OCI-M2 (cell line): ENCODE data around the gene DOK6.
"Not testable (repeated sequence)": the region's sequence is repeated elsewhere in the genome, so short reads cannot be mapped to it uniquely, and the experiment has no call there.

Source experiments
- DNase-seq: peaks from one replicate; lab custom pipeline; 2025; ENCODE audit not compliant: unreplicated experiment; lab: John Stamatoyannopoulos, UW

DOK6 gene

GRCh38 chr18:69845593-69846506 lies 445.2 kb downstream of the DOK6 start:
- DNase-seq = no peak

- DNase-seq = no peak
Observed at GRCh38 chr18:69853051-69853450, 452.4 kb downstream of the DOK6 start.

- DNase-seq = no peak
Observed at GRCh38 chr18:69854455-69854854, 453.8 kb downstream of the DOK6 start.

GRCh38 chr18:69858897-69859296 lies 458.2 kb downstream of the DOK6 start:
- no peak for DNase-seq

- DNase-seq = not testable (repeated sequence)
Observed at GRCh38 chr18:69864802-69865201, 464.1 kb downstream of the DOK6 start.

GRCh38 chr18:69865776-69866175 lies 465.1 kb downstream of the DOK6 start:
- no peak for DNase-seq

- no peak for DNase-seq
Observed at GRCh38 chr18:69866212-69866611, 465.5 kb downstream of the DOK6 start.

GRCh38 chr18:69870736-69871135 lies 470.0 kb downstream of the DOK6 start:
- no peak for DNase-seq

- DNase-seq = no peak
Observed at GRCh38 chr18:69871363-69871762, 470.7 kb downstream of the DOK6 start.

GRCh38 chr18:69872661-69873060 lies 472.0 kb downstream of the DOK6 start:
- no peak for DNase-seq

GRCh38 chr18:69874058-69874457 lies 473.4 kb downstream of the DOK6 start:
- DNase-seq = no peak

- no peak for DNase-seq
Observed at GRCh38 chr18:69876490-69876889, 475.8 kb downstream of the DOK6 start.

GRCh38 chr18:69878213-69878933 lies 477.7 kb downstream of the DOK6 start:
- DNase-seq = no peak

- DNase-seq = not testable (repeated sequence)
Observed at GRCh38 chr18:69879051-69879450, 478.4 kb downstream of the DOK6 start.

GRCh38 chr18:69880083-69880482 lies 479.4 kb downstream of the DOK6 start:
- DNase-seq = no peak

- DNase-seq = no peak
Observed at GRCh38 chr18:69882965-69883668, 482.4 kb downstream of the DOK6 start.

- no peak for DNase-seq
Observed at GRCh38 chr18:69883781-69884180, 483.1 kb downstream of the DOK6 start.

GRCh38 chr18:69885355-69885754 lies 484.7 kb downstream of the DOK6 start:
- DNase-seq = no peak

GRCh38 chr18:69885841-69886531 lies 485.3 kb downstream of the DOK6 start:
- no peak for DNase-seq

- no peak for DNase-seq
Observed at GRCh38 chr18:69887256-69887655, 486.6 kb downstream of the DOK6 start.

- DNase-seq = no peak
Observed at GRCh38 chr18:69889009-69889408, 488.3 kb downstream of the DOK6 start.
